ENCODE data around the gene OR4M1. TPM values are rescaled to one million over a fixed set of nuclear protein-coding genes. Genes with fewer than 3 reads are reported as not detected.
"Not testable (repeated sequence)": the region's sequence is repeated elsewhere in the genome, so short reads cannot be mapped to it uniquely, and the experiment has no call there.

The OR4M1 gene
- total RNA-seq, 1 experiment from 2014 or later, result not detected

GRCh38 chr14:19771895-19772430, 1.3 kb upstream of the OR4M1 start:
- no peaks in the 10 kb centered on the region for H3K4me1 ChIP-seq (ENCODE audit: insufficient read depth, low read length, poor library complexity, severe bottlenecking)
- peaks cover 29% of the 10 kb centered on the region for H3K9me3 ChIP-seq (ENCODE audit: low read depth, low read length, poor library complexity, severe bottlenecking)
- ChIA-PET POLR2A (ENCODE audit: low non-redundant PET) (no interaction called here), CTCF (no interaction called here)
- intact Hi-C loops (cut with micrococcal nuclease; ENCODE audit: unreplicated experiment), result no loop called here
- no TSS peak for BruUV-seq (replicated peaks)
- no peak for DNase-seq (ENCODE audit: low spot score)
- H3K36me3 ChIP-seq (ENCODE audit: insufficient read depth, low read length, poor library complexity, severe bottlenecking), result no peaks in the 10 kb centered on the region
- no peak overlapping the region for H3K27ac ChIP-seq (ENCODE audit: low read depth, low read length, poor library complexity, severe bottlenecking)
- no peak overlapping the region for H3K4me3 ChIP-seq (ENCODE audit: low read depth, low read length, poor library complexity, severe bottlenecking)
- H3K27me3 ChIP-seq (replicated peaks; ENCODE audit: insufficient read depth, low read depth, low read length, poor library complexity), result no peaks in the 10 kb centered on the region
- TF ChIP-seq CTCF (conservative IDR thresholded peaks at IDR 0.05; ENCODE audit: low read depth, low read length) (no peak), EZH2 (IDR thresholded peaks at IDR 0.05; ENCODE audit: borderline replicate concordance, low read depth, low read length, poor library complexity, severe bottlenecking) (no peak)

- intact Hi-C loops (cut with micrococcal nuclease; ENCODE audit: unreplicated experiment); CTCF ChIA-PET; H3K4me3 ChIP-seq (ENCODE audit: low read depth, low read length, poor library complexity, severe bottlenecking); H3K36me3 ChIP-seq (ENCODE audit: insufficient read depth, low read length, poor library complexity, severe bottlenecking); DNase-seq (ENCODE audit: low spot score); H3K27ac ChIP-seq (ENCODE audit: low read depth, low read length, poor library complexity, severe bottlenecking); H3K27me3 ChIP-seq (replicated peaks; ENCODE audit: insufficient read depth, low read depth, low read length, poor library complexity); POLR2A ChIA-PET (ENCODE audit: low non-redundant PET); H3K4me1 ChIP-seq (ENCODE audit: insufficient read depth, low read length, poor library complexity, severe bottlenecking); BruUV-seq (replicated peaks): not testable (repeated sequence)
- peaks cover 29% of the 10 kb centered on the region for H3K9me3 ChIP-seq (ENCODE audit: low read depth, low read length, poor library complexity, severe bottlenecking)
Measured at GRCh38 chr14:19772454-19772853, 850 bp upstream of the OR4M1 start.

- Histone ChIP-seq H3K27ac (ENCODE audit: low read depth, low read length, poor library complexity, severe bottlenecking) (no peak overlapping the region), H3K4me1 (ENCODE audit: insufficient read depth, low read length, poor library complexity, severe bottlenecking) (no peaks in the 10 kb centered on the region), H3K4me3 (ENCODE audit: low read depth, low read length, poor library complexity, severe bottlenecking) (no peak overlapping the region), H3K27me3 (replicated peaks; ENCODE audit: insufficient read depth, low read depth, low read length, poor library complexity) (no peaks in the 10 kb centered on the region), H3K9me3 (ENCODE audit: low read depth, low read length, poor library complexity, severe bottlenecking) (peaks cover 29% of the 10 kb centered on the region), H3K36me3 (ENCODE audit: insufficient read depth, low read length, poor library complexity, severe bottlenecking) (no peaks in the 10 kb centered on the region)
- CTCF ChIA-PET, result no interaction called here
- POLR2A ChIA-PET (ENCODE audit: low non-redundant PET), result no interaction called here
- intact Hi-C loops (cut with micrococcal nuclease; ENCODE audit: unreplicated experiment), result no loop called here
- TF ChIP-seq EZH2 (IDR thresholded peaks at IDR 0.05; ENCODE audit: borderline replicate concordance, low read depth, low read length, poor library complexity, severe bottlenecking) (no peak), CTCF (conservative IDR thresholded peaks at IDR 0.05; ENCODE audit: low read depth, low read length) (no peak)
- DNase-seq (ENCODE audit: low spot score), result no peak
- BruUV-seq (replicated peaks), result no TSS peak
Measured at GRCh38 chr14:19775587-19775986, 2.3 kb downstream of the OR4M1 start.

GRCh38 chr14:19785848-19786247, 12.5 kb downstream of the OR4M1 start:
- peaks cover 22% of the 10 kb centered on the region for H3K9me3 ChIP-seq (ENCODE audit: low read depth, low read length, poor library complexity, severe bottlenecking)
- DNase-seq (ENCODE audit: low spot score); H3K27me3 ChIP-seq (replicated peaks; ENCODE audit: insufficient read depth, low read depth, low read length, poor library complexity); BruUV-seq (replicated peaks); intact Hi-C loops (cut with micrococcal nuclease; ENCODE audit: unreplicated experiment); H3K4me1 ChIP-seq (ENCODE audit: insufficient read depth, low read length, poor library complexity, severe bottlenecking); H3K27ac ChIP-seq (ENCODE audit: low read depth, low read length, poor library complexity, severe bottlenecking); CTCF ChIA-PET; POLR2A ChIA-PET (ENCODE audit: low non-redundant PET); H3K4me3 ChIP-seq (ENCODE audit: low read depth, low read length, poor library complexity, severe bottlenecking); H3K36me3 ChIP-seq (ENCODE audit: insufficient read depth, low read length, poor library complexity, severe bottlenecking): not testable (repeated sequence)

GRCh38 chr14:19787318-19787717, 14.0 kb downstream of the OR4M1 start:
- POLR2A ChIA-PET (ENCODE audit: low non-redundant PET); intact Hi-C loops (cut with micrococcal nuclease; ENCODE audit: unreplicated experiment): not testable (repeated sequence)

GRCh38 chr14:19788150-19788549, 14.8 kb downstream of the OR4M1 start:
- H3K27ac ChIP-seq (ENCODE audit: low read depth, low read length, poor library complexity, severe bottlenecking); H3K4me3 ChIP-seq (ENCODE audit: low read depth, low read length, poor library complexity, severe bottlenecking); DNase-seq (ENCODE audit: low spot score); POLR2A ChIA-PET (ENCODE audit: low non-redundant PET); H3K27me3 ChIP-seq (replicated peaks; ENCODE audit: insufficient read depth, low read depth, low read length, poor library complexity); intact Hi-C loops (cut with micrococcal nuclease; ENCODE audit: unreplicated experiment); CTCF ChIA-PET; H3K36me3 ChIP-seq (ENCODE audit: insufficient read depth, low read length, poor library complexity, severe bottlenecking); BruUV-seq (replicated peaks); H3K4me1 ChIP-seq (ENCODE audit: insufficient read depth, low read length, poor library complexity, severe bottlenecking): not testable (repeated sequence)
- peaks cover 28% of the 10 kb centered on the region for H3K9me3 ChIP-seq (ENCODE audit: low read depth, low read length, poor library complexity, severe bottlenecking)

More at GRCh38 chr14:19787318-19787717, 14.0 kb downstream of the OR4M1 start:
- H3K36me3 ChIP-seq (ENCODE audit: insufficient read depth, low read length, poor library complexity, severe bottlenecking); H3K4me1 ChIP-seq (ENCODE audit: insufficient read depth, low read length, poor library complexity, severe bottlenecking); CTCF ChIA-PET; H3K4me3 ChIP-seq (ENCODE audit: low read depth, low read length, poor library complexity, severe bottlenecking); DNase-seq (ENCODE audit: low spot score); BruUV-seq (replicated peaks); H3K27ac ChIP-seq (ENCODE audit: low read depth, low read length, poor library complexity, severe bottlenecking); H3K27me3 ChIP-seq (replicated peaks; ENCODE audit: insufficient read depth, low read depth, low read length, poor library complexity): not testable (repeated sequence)
- peaks cover 26% of the 10 kb centered on the region for H3K9me3 ChIP-seq (ENCODE audit: low read depth, low read length, poor library complexity, severe bottlenecking)
